ENCODE data around the gene SLC48A1. TPM values are rescaled to one million over a fixed set of nuclear protein-coding genes. Genes with fewer than 3 reads are reported as not detected.
A peak's percentile ranks its signal among the peaks of the same experiment; 100 is the strongest.

SLC48A1 gene
- total RNA-seq, 1 donor from 2014 or later: 11.5 TPM

- peak; percentile 67 for TF ChIP-seq CTCF (IDR thresholded peaks at IDR 0.05)
- Mint-ChIP-seq H3K27ac (ENCODE audit: unreplicated experiment) (peak overlapping the region; percentile 85), H3K4me1 (ENCODE audit: low read depth) (peaks cover 80% of the 10 kb centered on the region), H3K4me3 (ENCODE audit: unreplicated experiment) (peak overlapping the region; percentile 93), H3K36me3 (ENCODE audit: low read depth) (no peaks in the 10 kb centered on the region), H3K9me3 (ENCODE audit: low read depth) (no peaks in the 10 kb centered on the region), H3K27me3 (ENCODE audit: low read depth) (no peaks in the 10 kb centered on the region)
- peak; percentile 88 for DNase-seq (ENCODE audit: low spot score)
Measured at GRCh38 chr12:47819138-47819895, 46.3 kb downstream of the SLC48A1 start.

DNA sequence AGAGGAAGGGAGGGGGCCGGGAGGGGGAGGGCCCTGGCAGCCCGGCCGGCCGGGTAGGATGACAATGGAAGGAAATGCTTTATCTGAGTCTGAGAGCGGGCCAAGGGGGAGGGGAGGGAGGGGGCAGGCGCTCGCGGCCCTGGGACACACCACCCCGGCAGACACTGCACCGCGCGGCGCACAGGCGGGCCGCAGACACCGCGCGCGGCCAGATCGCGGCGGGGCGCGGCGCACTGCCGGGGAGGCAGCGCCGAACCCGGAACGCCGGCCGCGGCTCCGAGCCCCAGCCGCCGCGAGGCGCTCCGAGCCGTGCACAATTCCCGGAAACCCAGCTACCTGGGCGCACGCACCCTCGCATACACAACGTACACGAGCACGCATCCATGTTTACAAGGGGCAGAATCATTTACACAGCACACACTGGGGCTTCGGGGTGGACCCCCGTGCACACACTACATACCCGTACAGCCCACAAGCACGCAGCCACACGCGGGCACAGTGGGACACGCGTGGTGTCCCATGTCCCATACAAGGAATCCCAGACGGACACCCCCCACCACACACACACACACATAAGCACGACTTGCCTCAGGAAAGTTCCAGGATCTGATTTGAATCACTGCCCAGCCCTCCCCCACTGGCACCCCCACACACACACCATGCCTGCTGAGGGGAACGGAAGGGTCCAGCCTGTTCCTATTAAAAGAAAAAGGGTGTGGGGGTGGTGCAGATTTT lies 47.0 kb downstream of the SLC48A1 start, which contains the start of gene HDAC7:
Gene HDAC7, minus strand, starts transcription at position 8 of the 735 bp plus-strand sequence. CDS start 118 bp downstream, outside the sequence.
- no peaks in the 10 kb centered on the region for H3K9me3 Mint-ChIP-seq (ENCODE audit: low read depth)
- peaks cover 80% of the 10 kb centered on the region for H3K4me1 Mint-ChIP-seq (ENCODE audit: low read depth)
- peak; percentile 74 for DNase-seq (ENCODE audit: low spot score)
- TF ChIP-seq CTCF (IDR thresholded peaks at IDR 0.05): peak; percentile 5
- H3K27me3 Mint-ChIP-seq (ENCODE audit: low read depth): no peaks in the 10 kb centered on the region
- no peaks in the 10 kb centered on the region for H3K36me3 Mint-ChIP-seq (ENCODE audit: low read depth)
- H3K27ac Mint-ChIP-seq (ENCODE audit: unreplicated experiment): peak within 1 kb of the TSS; percentile 99
- peak within 1 kb of the TSS; percentile 93 for H3K4me3 Mint-ChIP-seq (ENCODE audit: unreplicated experiment)

DNA sequence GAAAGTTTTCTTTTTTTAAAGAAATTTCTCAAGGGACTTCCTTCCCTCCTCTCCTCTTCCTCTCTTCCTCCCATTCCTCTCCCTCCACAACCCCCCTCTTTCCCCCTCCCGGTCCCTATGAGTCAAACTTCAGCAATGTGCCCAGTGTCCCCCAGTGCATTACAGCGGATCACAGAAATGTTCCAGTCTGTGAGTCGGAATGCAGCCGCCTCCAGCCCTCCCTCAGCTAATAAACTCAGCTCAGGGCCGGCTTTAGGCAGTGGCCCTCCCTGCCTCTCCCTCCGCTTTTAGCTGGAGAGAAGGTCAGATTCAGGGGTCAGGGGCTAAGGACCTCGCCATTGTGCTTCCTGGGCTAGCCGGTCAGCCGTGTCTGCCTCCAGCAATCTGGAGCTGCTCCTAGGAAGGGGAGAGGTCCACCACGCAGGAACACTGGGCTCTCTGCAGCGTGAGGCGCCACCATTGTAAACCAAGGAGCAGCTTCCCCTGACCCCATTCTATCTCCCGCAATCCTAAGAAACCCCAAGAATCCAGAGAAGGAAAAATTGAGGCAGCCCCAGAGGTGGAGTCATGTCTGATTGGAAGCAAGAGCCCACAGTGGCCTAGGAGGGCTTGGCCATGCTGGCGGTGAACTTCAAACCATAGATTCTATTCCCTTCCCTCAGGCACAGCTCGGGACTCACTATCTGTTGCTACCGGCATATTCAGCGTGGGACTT lies 47.8 kb downstream of the SLC48A1 start:
- Mint-ChIP-seq H3K9me3 (ENCODE audit: low read depth) (no peaks in the 10 kb centered on the region), H3K4me1 (ENCODE audit: low read depth) (peaks cover 80% of the 10 kb centered on the region), H3K27me3 (ENCODE audit: low read depth) (no peaks in the 10 kb centered on the region), H3K27ac (ENCODE audit: unreplicated experiment) (peak overlapping the region; percentile 99), H3K4me3 (ENCODE audit: unreplicated experiment) (peak overlapping the region; percentile 93), H3K36me3 (ENCODE audit: low read depth) (no peaks in the 10 kb centered on the region)
- TF ChIP-seq CTCF (IDR thresholded peaks at IDR 0.05): peak; percentile 6
- DNase-seq (ENCODE audit: low spot score): peak; percentile 94

DNA sequence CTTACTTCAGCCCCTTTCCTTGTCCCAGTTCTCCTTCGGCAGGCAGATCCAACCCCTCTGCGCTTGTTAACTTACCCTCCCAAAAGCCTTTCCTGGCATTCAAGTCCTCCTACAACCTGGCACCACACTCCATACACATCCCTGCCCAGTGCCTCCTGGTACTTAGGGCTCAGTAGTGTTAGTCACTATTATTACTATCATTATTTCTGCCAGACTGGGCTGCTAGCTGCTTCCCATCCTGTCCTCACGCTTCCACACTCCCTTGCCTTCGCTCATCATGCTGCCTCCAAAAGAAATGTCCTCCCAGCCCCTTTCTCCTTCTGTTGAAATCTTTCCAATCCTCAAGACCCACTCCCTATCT lies 48.3 kb downstream of the SLC48A1 start:
- Mint-ChIP-seq H3K9me3 (ENCODE audit: low read depth) (no peaks in the 10 kb centered on the region), H3K27ac (ENCODE audit: unreplicated experiment) (peak overlapping the region; percentile 99), H3K27me3 (ENCODE audit: low read depth) (no peaks in the 10 kb centered on the region), H3K36me3 (ENCODE audit: low read depth) (no peaks in the 10 kb centered on the region), H3K4me3 (ENCODE audit: unreplicated experiment) (peak overlapping the region; percentile 93), H3K4me1 (ENCODE audit: low read depth) (peaks cover 75% of the 10 kb centered on the region)
- DNase-seq (ENCODE audit: low spot score): peak; percentile 22
- no peak for TF ChIP-seq CTCF (IDR thresholded peaks at IDR 0.05)

GRCh38 chr12:47822401-47822800 lies 49.4 kb downstream of the SLC48A1 start:
- DNase-seq (ENCODE audit: low spot score): peak; percentile 7
- Mint-ChIP-seq H3K27ac (ENCODE audit: unreplicated experiment) (peak overlapping the region; percentile 99), H3K9me3 (ENCODE audit: low read depth) (no peaks in the 10 kb centered on the region), H3K4me3 (ENCODE audit: unreplicated experiment) (no peak overlapping the region), H3K27me3 (ENCODE audit: low read depth) (no peaks in the 10 kb centered on the region), H3K36me3 (ENCODE audit: low read depth) (no peaks in the 10 kb centered on the region), H3K4me1 (ENCODE audit: low read depth) (peaks cover 70% of the 10 kb centered on the region)
- TF ChIP-seq CTCF (IDR thresholded peaks at IDR 0.05): no peak
